Sciatic nerve (tissue), 2 donors: ENCODE measurements around the gene FKBP7. TPM values are rescaled to one million over a fixed set of nuclear protein-coding genes. Genes with fewer than 3 reads are reported as not detected.
A peak's percentile ranks its signal among the peaks of the same experiment; 100 is the strongest.
"Not testable (repeated sequence)": the region's sequence is repeated elsewhere in the genome, so short reads cannot be mapped to it uniquely, and the experiment has no call there.

ENCODE experiments used
- ATAC-seq: fragments of 200-7000 bp; cut with Tn5 transposase; one replicate; pipeline ENCODE4 v1.9.1; 2020; ENCODE audit warnings: mild to moderate bottlenecking, moderate library complexity
- DNase-seq: peaks from one replicate; pipeline ENCODE4 v3.0.0-alpha.2; 2020; ENCODE audit warnings: low spot score
- intact Hi-C: fragments of 100-400 bp; cut with DNase I; formaldehyde crosslinking; loops from one replicate; pipeline ENCODE4 v1.14.2; 2022
- total RNA-seq: library from RNA; stranded (reverse); fragmentation: NEBNext Ultra II Directional; extraction: Animal tissue kit (Norgen Biotek cat#: 25700); gene quantifications from one replicate; pipeline ENCODE4 v1.2.1, GENCODE V29; 2021
- donor health status: DM: no; HTN: no; CAD: no.
- donor health status: DM: no; HTN: no; CAD: no.

FKBP7 gene
- total RNA-seq, 1 donor from 2014 or later = 25.3 TPM

GRCh38 chr2:178452870-178453269 is 25.5 kb downstream of the FKBP7 start:
- DNase-seq (no peak), ATAC-seq (no peak)
- intact Hi-C loops = no loop called here

GRCh38 chr2:178452334-178452733 is 26.1 kb downstream of the FKBP7 start:
- no peak for DNase-seq
- ATAC-seq = no peak
- intact Hi-C loops = no loop called here

- ATAC-seq (peak; percentile 99), DNase-seq (peak; percentile 99)
- intact Hi-C loops = no loop called here
These were observed 27.4 kb downstream of the FKBP7 start, which contains the start of the genes PJVK and PRKRA for GRCh38 chr2:178450774-178451525. PJVK (plus strand) TSS chr2:178451378; CDS start chr2:178453410, 2,032 bp downstream. PRKRA (minus strand) TSS chr2:178451175; CDS start chr2:178451030, 145 bp downstream.

GRCh38 chr2:178450524-178450773 is 28.0 kb downstream of the FKBP7 start:
- DNase-seq = no peak
- ATAC-seq = no peak
- intact Hi-C loops = no loop called here

- no peak for DNase-seq
- no peak for ATAC-seq
- intact Hi-C loops = no loop called here
These were observed 28.5 kb downstream of the FKBP7 start for GRCh38 chr2:178449700-178450523.

GRCh38 chr2:178448968-178449661 is 29.3 kb downstream of the FKBP7 start:
- ATAC-seq (no peak), DNase-seq (no peak)
- intact Hi-C loops = no loop called here

GRCh38 chr2:178441426-178441825 is 37.0 kb downstream of the FKBP7 start:
- DNase-seq = no peak
- intact Hi-C loops = no loop called here
- no peak for ATAC-seq

- DNase-seq (no peak), ATAC-seq (no peak)
- intact Hi-C loops = no loop called here
These were observed 41.7 kb downstream of the FKBP7 start for GRCh38 chr2:178436662-178437061.

- intact Hi-C loops = no loop called here
- no peak for ATAC-seq
- DNase-seq = no peak
These were observed 49.1 kb downstream of the FKBP7 start for GRCh38 chr2:178429336-178429735.

- DNase-seq (no peak), ATAC-seq (no peak)
- intact Hi-C loops = no loop called here
These were observed 50.0 kb downstream of the FKBP7 start for GRCh38 chr2:178428396-178428806.

- intact Hi-C loops = no loop called here
- DNase-seq (no peak), ATAC-seq (no peak)
These were observed 50.9 kb downstream of the FKBP7 start for GRCh38 chr2:178427458-178427857.

- DNase-seq (no peak), ATAC-seq (no peak)
- intact Hi-C loops = no loop called here
These were observed 52.0 kb downstream of the FKBP7 start for GRCh38 chr2:178426388-178426787.

- DNase-seq (no peak), ATAC-seq (no peak)
- intact Hi-C loops = no loop called here
These were observed 53.1 kb downstream of the FKBP7 start for GRCh38 chr2:178425255-178425827.

GRCh38 chr2:178423746-178424145 is 54.7 kb downstream of the FKBP7 start:
- DNase-seq = not testable (repeated sequence)

GRCh38 chr2:178422097-178422496 is 56.3 kb downstream of the FKBP7 start:
- DNase-seq (no peak), ATAC-seq (no peak)
- intact Hi-C loops = no loop called here

More at GRCh38 chr2:178423746-178424145, 54.7 kb downstream of the FKBP7 start:
- ATAC-seq, intact Hi-C loops: not testable (repeated sequence)

GRCh38 chr2:178420463-178420999 is 57.9 kb downstream of the FKBP7 start:
- intact Hi-C loops = no loop called here

GRCh38 chr2:178419123-178419522 is 59.3 kb downstream of the FKBP7 start:
- intact Hi-C loops = no loop called here
- ATAC-seq = no peak
- no peak for DNase-seq

More at GRCh38 chr2:178420463-178420999, 57.9 kb downstream of the FKBP7 start:
- DNase-seq (no peak), ATAC-seq (no peak)

- DNase-seq (no peak), ATAC-seq (no peak)
- intact Hi-C loops = no loop called here
These were observed 60.0 kb downstream of the FKBP7 start for GRCh38 chr2:178418426-178418825.

- intact Hi-C loops = no loop called here
These were observed 60.5 kb downstream of the FKBP7 start for GRCh38 chr2:178417916-178418315.

More at GRCh38 chr2:178417916-178418315, 60.5 kb downstream of the FKBP7 start:
- ATAC-seq = no peak
- DNase-seq = no peak
